Measurements from ENCODE around the gene PARP1. TPM values are rescaled to one million over a fixed set of nuclear protein-coding genes. Genes with fewer than 3 reads are reported as not detected.

PARP1 gene
- total and polyA plus RNA-seq, 2 experiments from 2014 or later, result 46.2 to 70.4 TPM

DNA sequence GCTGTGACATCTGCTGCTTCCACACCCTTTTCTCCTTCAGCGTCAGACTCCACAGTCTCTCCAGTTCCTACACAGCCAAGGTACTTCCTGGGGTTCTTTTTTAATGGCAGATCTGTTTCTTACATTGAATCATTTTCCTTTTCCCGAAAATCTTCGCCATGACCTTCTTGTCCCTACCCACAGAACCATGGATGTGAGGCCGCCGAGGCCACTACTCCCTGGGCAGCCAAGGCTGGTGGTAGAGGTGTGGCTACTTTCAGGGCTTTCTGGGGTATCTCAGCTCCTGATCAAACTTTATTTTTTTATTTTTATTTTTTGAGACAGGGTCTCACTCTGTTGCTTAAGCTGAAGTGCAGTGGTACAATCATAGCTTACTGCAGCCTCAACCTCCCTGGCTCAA is 89.4 kb downstream of the PARP1 start:
- 83 to 84% methylated on average over 5 of the region's 5 CpGs for WGBS, 2 experiments (ENCODE audit: low coverage in 1 of 2, low lambda C conversion rate in 2 of 2, missing lambda C conversion rate in 2 of 2)
- TF ChIP-seq EZH2phosphoT487 (IDR thresholded peaks at IDR 0.05; ENCODE audit: insufficient read depth, low read depth), result no peak
- in situ Hi-C loops (cut with MboI), result no loop called here

DNA sequence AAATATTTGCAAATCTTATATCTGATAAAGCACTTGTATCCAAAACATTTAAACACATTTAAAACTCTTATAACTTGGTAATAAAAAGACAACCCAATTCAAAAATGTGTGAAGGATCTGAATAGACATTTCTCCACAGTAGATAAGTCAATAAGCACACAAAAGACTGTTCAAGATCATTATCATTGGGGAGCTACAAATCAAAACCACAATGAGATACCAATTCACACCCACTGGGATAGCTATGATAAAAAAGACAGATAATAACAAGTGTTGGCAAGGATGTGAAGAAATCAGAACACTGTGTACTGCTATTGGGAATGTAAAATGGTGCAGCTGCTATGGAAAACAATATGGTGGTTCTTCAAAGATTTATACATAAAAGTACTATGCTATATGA is 93.8 kb downstream of the PARP1 start:
- TF ChIP-seq EZH2 (IDR thresholded peaks at IDR 0.05; ENCODE audit: insufficient read depth, poor library complexity, severe bottlenecking) (no peak), EZH2phosphoT487 (IDR thresholded peaks at IDR 0.05; ENCODE audit: insufficient read depth, low read depth) (no peak)

More for the DNA sequence above, 89.4 kb downstream of the PARP1 start:
- no peak overlapping the region for H3K4me3 ChIP-seq
- no peak overlapping the region for H3K27ac ChIP-seq
- no peaks in the 10 kb centered on the region for H3K79me2 ChIP-seq (ENCODE audit: insufficient read depth)
- H3F3A ChIP-seq (ENCODE audit: insufficient read depth), result no peaks in the 10 kb centered on the region
- no peaks in the 10 kb centered on the region for H3K36me3 ChIP-seq (ENCODE audit: low read depth)
- no peaks in the 10 kb centered on the region for H3K4me1 ChIP-seq (ENCODE audit: insufficient read depth)
- no peak overlapping the region for H3K9ac ChIP-seq
- no peaks in the 10 kb centered on the region; the same call in 1 of the 2 replicates for H3K27me3 ChIP-seq (replicated peaks; ENCODE audit: insufficient read depth)
- H3K4me2 ChIP-seq (ENCODE audit: unreplicated experiment), result no peak overlapping the region
- no peak for DNase-seq
- no peaks in the 10 kb centered on the region for H3K9me3 ChIP-seq (ENCODE audit: low read depth)
- no peaks in the 10 kb centered on the region for H3K9me2 ChIP-seq (ENCODE audit: insufficient read depth)
- H4K20me1 ChIP-seq (ENCODE audit: insufficient read depth), result no peaks in the 10 kb centered on the region
- no peak overlapping the region for H2AFZ ChIP-seq

DNA sequence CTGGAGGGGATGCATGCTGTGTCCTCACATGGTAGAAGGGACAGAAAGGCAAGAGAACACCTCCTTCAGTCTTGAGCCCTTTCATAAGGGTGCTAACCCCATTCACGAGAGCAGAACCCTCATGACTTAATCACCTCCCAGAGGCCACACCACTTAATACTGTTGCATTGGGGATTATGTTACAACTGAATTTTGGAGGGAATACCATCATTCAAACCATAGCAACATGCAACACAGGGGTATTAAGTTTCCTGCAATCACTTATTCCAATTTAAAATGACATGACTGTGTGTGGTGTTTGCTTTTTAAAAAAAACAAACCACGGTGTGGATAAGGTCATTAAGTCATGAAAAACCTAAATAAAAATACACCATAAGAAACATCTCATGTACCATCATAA is 95.8 kb downstream of the PARP1 start:
- Histone ChIP-seq H3K9me3 (ENCODE audit: low read depth) (no peaks in the 10 kb centered on the region), H3K4me3 (no peak overlapping the region), H3K79me2 (ENCODE audit: insufficient read depth) (0 out of 2 replicates have a peak, but pooled peaks cover 12% of the 10 kb centered on the region), H3F3A (ENCODE audit: insufficient read depth) (no peaks in the 10 kb centered on the region), H3K36me3 (ENCODE audit: low read depth) (no peaks in the 10 kb centered on the region), H3K4me2 (ENCODE audit: unreplicated experiment) (no peak overlapping the region), H4K20me1 (ENCODE audit: insufficient read depth) (no peaks in the 10 kb centered on the region), H2AFZ (no peak overlapping the region), H3K4me1 (ENCODE audit: insufficient read depth) (0 out of 2 replicates have a peak, but pooled peaks cover 4% of the 10 kb centered on the region), H3K9ac (no peak overlapping the region), H3K27me3 (replicated peaks; ENCODE audit: insufficient read depth) (no peaks in the 10 kb centered on the region; the same call in 1 of the 2 replicates), H3K27ac (no peak overlapping the region), H3K9me2 (ENCODE audit: insufficient read depth) (no peaks in the 10 kb centered on the region)
- in situ Hi-C loops (cut with MboI), result no loop called here
- TF ChIP-seq EZH2phosphoT487 (IDR thresholded peaks at IDR 0.05; ENCODE audit: insufficient read depth, low read depth), result no peak
- no peak for TF ChIP-seq EZH2 (IDR thresholded peaks at IDR 0.05; ENCODE audit: insufficient read depth, poor library complexity, severe bottlenecking)
- 89 to 92% methylated on average over 2 of the region's 2 CpGs for WGBS, 2 experiments (ENCODE audit: low coverage in 1 of 2, low lambda C conversion rate in 2 of 2, missing lambda C conversion rate in 2 of 2)
- no peak for DNase-seq

More for the DNA sequence above, 93.8 kb downstream of the PARP1 start:
- Histone ChIP-seq H3K79me2 (ENCODE audit: insufficient read depth) (no peaks in the 10 kb centered on the region), H3K9ac (no peak overlapping the region), H3K27me3 (replicated peaks; ENCODE audit: insufficient read depth) (no peaks in the 10 kb centered on the region; the same call in 1 of the 2 replicates), H3F3A (ENCODE audit: insufficient read depth) (no peaks in the 10 kb centered on the region), H4K20me1 (ENCODE audit: insufficient read depth) (no peaks in the 10 kb centered on the region), H3K9me3 (ENCODE audit: low read depth) (no peaks in the 10 kb centered on the region), H3K9me2 (ENCODE audit: insufficient read depth) (no peaks in the 10 kb centered on the region), H3K4me2 (ENCODE audit: unreplicated experiment) (no peak overlapping the region), H3K4me3 (no peak overlapping the region), H3K36me3 (ENCODE audit: low read depth) (no peaks in the 10 kb centered on the region), H3K27ac (no peak overlapping the region), H3K4me1 (ENCODE audit: insufficient read depth) (0 out of 2 replicates have a peak, but pooled peaks cover 4% of the 10 kb centered on the region), H2AFZ (no peak overlapping the region)
- in situ Hi-C loops (cut with MboI), result no loop called here
- no peak for DNase-seq

DNA sequence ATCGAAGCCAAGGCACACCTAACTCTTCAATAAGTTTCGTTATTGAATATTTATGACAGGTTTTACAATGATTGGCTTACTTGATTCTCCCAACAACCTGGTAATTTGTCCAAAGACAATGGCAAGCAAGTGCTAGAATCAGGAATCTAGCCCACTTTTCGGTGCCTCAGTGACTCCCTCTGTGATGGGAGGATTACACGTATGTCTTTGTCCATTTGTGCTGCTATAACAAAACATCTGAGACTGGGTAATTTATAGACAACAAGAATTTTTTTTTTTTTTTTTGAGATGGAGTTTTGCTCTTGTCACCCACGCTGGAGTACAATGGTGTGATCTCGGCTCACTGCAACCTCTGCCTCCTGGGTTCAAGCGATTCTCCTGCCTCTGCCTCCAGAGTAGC is 96.5 kb downstream of the PARP1 start:
- H4K20me1 ChIP-seq (ENCODE audit: insufficient read depth), result no peaks in the 10 kb centered on the region
- no peak overlapping the region for H3K4me3 ChIP-seq
- 0 out of 2 replicates have a peak, but pooled peaks cover 4% of the 10 kb centered on the region for H3K4me1 ChIP-seq (ENCODE audit: insufficient read depth)
- H3K27me3 ChIP-seq (replicated peaks; ENCODE audit: insufficient read depth), result no peaks in the 10 kb centered on the region; the same call in 1 of the 2 replicates
- no peaks in the 10 kb centered on the region for H3K9me2 ChIP-seq (ENCODE audit: insufficient read depth)
- H3K27ac ChIP-seq, result no peak overlapping the region
- peaks cover 16% of the 10 kb centered on the region; the same call in 1 of the 2 replicates for H3K79me2 ChIP-seq (ENCODE audit: insufficient read depth)
- in situ Hi-C loops (cut with MboI), result no loop called here
- 81 to 84% methylated on average over 7 of the region's 7 CpGs for WGBS, 2 experiments (ENCODE audit: low coverage in 1 of 2, low lambda C conversion rate in 2 of 2, missing lambda C conversion rate in 2 of 2)
- H3K9ac ChIP-seq, result no peak overlapping the region
- H3F3A ChIP-seq (ENCODE audit: insufficient read depth), result no peaks in the 10 kb centered on the region
- no peak overlapping the region for H3K4me2 ChIP-seq (ENCODE audit: unreplicated experiment)
- no peaks in the 10 kb centered on the region for H3K9me3 ChIP-seq (ENCODE audit: low read depth)
- no peak for TF ChIP-seq EZH2phosphoT487 (IDR thresholded peaks at IDR 0.05; ENCODE audit: insufficient read depth, low read depth)
- no peak for DNase-seq
- no peaks in the 10 kb centered on the region for H3K36me3 ChIP-seq (ENCODE audit: low read depth)
- no peak overlapping the region for H2AFZ ChIP-seq

Other genes with a start within 250 kb of the PARP1 start
- gene ACBD3, start 221.4 kb downstream of the PARP1 start, total RNA-seq (2014; rRNA removed; shearing (Covaris generic)), result 70.2 and 76.8 TPM in 2 replicates
- 40.8 and 41.4 TPM in 2 replicates for gene ACBD3, start 221.4 kb downstream of the PARP1 start, polyA plus RNA-seq (2016; fragmentation: Nextera tagmentation; extraction: Ambion mirVana)
- gene MIXL1, start 184.4 kb downstream of the PARP1 start, total RNA-seq (2014; rRNA removed; shearing (Covaris generic)), result not detected in 2 replicates
- not detected in 2 replicates for gene MIXL1, start 184.4 kb downstream of the PARP1 start, polyA plus RNA-seq (2016; fragmentation: Nextera tagmentation; extraction: Ambion mirVana)
- gene LIN9, start 98.9 kb downstream of the PARP1 start, total RNA-seq (2014; rRNA removed; shearing (Covaris generic)), result 2.8 and 4.0 TPM in 2 replicates
- 3.9 and 4.7 TPM in 2 replicates for gene LIN9, start 98.9 kb downstream of the PARP1 start, polyA plus RNA-seq (2016; fragmentation: Nextera tagmentation; extraction: Ambion mirVana)
- gene STUM, start 140.7 kb upstream of the PARP1 start, total RNA-seq (2014; rRNA removed; shearing (Covaris generic)), result under 0.01 TPM in 1 of 2 replicates, not detected in the other
- gene STUM, start 140.7 kb upstream of the PARP1 start, polyA plus RNA-seq (2016; fragmentation: Nextera tagmentation; extraction: Ambion mirVana), result not detected in 2 replicates